GM21447 (cell line): ENCODE results near the gene PRIMA1.
"Not testable (repeated sequence)": the region's sequence is repeated elsewhere in the genome, so short reads cannot be mapped to it uniquely, and the experiment has no call there.

Experiments used
- ATAC-seq: cut with Tn5 transposase; IDR thresholded peaks from one replicate; pipeline ENCODE4 v1.9.1; 2021; ENCODE audit not compliant: unreplicated experiment

PRIMA1 gene

GRCh38 chr14:93788293-93788542 lies at the start of gene PRIMA1:
TSS of gene PRIMA1 (minus strand) at chr14:93788485. CDS start at chr14:93787718, 767 bp downstream.
- no peak for ATAC-seq

DNA sequence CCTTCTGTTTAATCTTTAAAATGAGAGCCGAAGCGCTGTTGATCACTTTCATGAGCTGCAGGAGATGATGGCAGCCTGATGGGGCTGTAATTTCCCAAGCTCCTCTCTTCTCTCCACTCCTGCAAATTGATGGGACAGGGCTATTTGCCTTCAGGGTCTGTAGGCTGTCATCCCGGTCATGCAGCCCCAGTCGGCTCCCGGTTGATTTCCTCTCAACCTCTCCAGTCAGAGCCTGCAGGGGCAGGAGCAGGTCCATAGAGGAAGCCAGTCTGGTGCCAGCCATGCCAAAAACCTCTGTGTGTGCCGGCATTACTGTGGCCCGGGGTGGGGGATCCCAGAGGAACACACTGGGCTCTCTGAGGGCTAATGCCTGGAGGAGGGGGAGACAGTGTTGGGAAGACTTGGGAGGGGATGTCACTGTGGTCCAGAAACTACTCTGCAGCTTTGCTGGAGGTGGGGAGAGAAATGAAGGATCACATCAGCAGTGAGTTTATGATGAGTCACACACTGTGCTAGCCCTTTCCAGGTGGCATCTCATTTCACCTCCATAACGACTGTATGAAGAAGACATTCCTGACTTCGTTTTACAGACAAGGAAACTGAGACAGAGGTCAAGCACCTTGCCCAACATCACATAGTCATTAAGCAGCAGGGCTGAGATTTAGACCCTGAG lies 46.5 kb upstream of the PRIMA1 start:
- ATAC-seq = no peak

- ATAC-seq = no peak
Measured at GRCh38 chr14:93832665-93833064, 44.4 kb upstream of the PRIMA1 start.

- no peak for ATAC-seq
Measured at GRCh38 chr14:93832081-93832480, 43.8 kb upstream of the PRIMA1 start.

DNA sequence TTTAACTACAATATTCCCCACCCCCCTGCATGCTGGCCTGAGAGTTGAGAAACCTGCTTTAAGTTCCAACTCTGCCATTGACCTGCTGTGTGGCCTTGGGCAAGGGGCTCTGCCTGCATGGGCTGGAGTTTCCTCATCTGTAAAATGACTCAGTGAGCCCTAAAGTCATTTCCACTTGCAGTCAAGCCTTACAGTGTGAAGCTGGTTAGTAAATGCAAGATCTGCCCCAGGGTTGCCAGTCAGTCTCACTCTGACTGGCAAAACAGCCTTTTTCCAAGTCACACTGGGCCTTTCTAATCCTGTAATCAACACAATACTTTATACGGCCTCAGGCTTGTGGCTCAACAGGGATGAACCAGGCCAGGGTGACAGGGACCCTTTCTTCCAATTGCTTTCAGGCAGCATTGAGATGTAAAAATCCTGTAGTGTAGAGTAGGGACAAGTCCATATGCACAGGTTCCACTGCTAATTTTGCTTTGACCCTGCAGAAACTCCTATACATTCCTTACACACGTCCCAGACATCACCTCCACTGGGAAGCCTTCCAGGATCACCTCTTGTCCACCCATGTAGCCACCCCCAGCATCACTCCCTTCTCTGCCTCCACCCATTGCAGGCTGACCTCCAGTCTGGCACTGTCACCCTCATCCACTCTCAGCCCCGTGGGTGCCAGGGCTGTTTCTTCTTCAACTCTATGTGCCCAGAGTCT lies 42.6 kb upstream of the PRIMA1 start:
- ATAC-seq = no peak

DNA sequence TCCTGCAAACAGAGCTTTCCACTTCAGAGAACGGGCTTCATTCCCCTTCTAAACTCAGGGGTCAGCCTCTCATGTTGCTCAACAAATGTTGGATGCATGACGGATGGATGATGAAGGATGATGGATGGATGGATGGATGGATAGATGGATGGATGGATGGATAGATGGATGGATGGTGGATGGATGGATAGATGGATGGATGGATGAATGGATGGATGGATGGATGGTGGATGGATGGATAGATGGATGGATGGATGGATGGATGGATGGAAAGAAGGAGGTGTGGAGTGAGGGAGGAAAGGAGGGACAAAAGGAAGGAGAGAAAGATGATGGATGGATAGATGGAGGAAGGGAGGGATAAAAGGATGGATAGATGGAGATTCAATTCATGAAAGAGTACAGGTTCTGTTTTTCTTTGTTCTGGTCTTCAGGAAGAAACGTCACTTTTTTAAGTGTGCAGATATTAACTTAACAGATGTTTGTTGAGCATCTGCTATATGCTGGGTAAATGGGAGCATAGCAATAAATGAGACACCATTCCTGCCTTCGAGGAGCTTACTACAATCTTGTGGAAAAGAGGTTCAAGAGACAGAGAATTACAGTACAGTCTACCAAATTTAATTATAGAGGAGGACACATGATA lies 41.7 kb upstream of the PRIMA1 start:
- no peak for ATAC-seq

DNA sequence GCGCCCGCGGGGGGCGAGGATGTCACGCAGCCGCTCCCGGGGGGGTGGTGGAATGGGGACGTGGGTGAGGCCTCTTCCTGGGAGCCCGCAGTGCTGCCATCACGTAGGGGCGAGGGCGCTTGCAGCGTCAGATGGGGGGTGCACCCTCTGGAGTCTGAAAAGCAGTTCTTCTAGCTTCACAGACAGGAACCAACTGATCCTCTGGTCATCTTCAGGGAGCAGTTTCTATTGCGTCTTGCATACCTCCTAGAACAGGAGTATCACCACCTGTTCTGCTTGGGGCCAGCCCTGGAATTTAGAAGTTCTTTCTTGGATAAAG lies 36.9 kb upstream of the PRIMA1 start:
- no peak for ATAC-seq

DNA sequence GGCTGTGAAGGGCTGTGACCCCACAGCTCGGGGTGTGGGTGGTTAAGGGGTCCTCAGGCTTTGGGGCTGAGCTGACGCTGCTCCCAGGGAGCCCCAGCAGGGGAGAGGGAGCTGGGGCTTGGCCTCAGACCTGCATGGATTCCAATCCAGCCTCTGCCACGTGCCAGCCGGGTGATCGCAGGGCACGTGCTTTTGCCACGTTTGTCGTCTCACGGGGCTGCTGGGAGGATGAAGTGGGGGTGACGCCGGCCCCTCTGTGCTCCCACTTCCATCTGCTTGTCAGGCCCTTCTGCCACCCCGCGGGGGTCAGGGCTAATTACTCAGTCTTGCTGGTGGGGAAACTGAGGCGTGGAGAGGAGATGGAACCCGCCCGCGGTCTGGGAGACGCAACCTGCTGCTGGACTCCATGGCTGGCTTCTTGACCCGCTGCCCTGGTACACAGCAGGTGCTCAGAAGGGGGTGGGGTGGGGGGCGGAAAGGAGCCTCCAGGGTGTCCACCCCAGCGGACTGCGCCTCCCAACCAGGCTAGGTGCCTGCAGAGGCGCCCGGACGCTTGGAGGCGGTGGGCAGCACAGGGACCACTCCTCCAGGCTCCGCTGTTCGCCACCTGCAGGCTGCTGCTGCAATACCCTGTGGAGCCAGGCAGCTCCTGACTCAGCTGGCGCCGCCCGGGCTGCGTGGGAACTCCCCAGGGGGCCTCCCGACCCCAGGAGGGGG lies 36.4 kb upstream of the PRIMA1 start:
- ATAC-seq = no peak

DNA sequence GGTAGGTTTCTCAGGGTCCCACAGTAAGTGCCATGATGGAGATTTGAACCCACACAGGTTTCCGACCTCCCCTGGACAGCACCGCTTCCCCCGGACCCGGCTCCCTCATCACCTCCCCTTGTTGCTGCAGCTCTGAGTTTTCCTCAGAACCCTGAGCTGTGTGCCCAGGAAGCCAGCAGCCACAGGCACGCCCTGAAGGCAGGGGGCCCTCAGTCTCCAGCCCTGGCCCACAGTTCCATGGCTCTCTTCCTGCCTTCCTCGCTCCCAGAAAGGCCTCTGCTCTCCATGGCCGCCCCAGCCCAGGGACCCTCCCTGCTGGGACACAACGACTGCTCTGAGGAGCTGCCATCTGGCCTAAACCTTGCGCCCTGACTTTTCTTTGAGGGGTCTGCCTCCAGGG lies 35.8 kb upstream of the PRIMA1 start:
- ATAC-seq = no peak

DNA sequence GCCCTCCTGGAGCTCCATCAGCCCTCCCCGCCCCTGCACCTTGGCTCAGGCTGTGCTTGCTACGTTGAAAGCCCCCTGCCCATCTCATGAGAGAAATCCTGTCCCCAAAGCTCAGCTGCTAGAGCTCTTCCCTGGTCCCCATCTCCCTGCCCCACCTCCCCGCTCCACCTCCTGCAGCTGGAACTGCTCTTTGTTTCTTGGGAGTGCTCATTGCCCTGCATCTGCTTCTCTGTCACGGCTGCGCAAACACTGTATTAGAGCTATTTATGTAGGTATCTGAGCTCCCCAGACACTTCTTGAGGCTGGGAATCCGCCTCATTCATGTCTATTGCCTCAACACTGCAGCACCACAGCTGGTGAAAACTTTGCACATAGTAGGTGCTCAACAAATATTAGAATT lies 32.8 kb upstream of the PRIMA1 start:
- no peak for ATAC-seq

DNA sequence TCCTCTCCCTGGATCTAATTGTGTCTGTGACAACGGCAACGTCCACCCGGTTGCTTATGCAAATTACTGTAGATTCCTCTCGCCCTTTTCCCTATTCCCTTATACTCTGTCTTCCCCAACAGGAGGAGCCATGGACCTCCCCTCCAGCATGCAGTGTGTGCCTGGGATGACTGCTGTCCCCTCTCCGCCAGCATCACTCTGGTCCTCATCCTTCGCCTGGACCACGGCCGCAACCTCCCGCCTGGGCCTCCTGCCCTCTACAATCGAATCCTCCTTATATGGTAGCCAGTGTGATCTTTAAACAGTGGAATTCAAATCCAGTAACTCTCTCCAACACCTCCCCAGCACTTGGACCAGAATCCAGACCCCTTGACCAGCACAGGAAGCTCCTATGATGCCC lies 30.6 kb upstream of the PRIMA1 start:
- ATAC-seq = no peak

GRCh38 chr14:93811676-93812075 lies 23.4 kb upstream of the PRIMA1 start:
- ATAC-seq = no peak

GRCh38 chr14:93811020-93811419 lies 22.7 kb upstream of the PRIMA1 start:
- ATAC-seq = no peak

DNA sequence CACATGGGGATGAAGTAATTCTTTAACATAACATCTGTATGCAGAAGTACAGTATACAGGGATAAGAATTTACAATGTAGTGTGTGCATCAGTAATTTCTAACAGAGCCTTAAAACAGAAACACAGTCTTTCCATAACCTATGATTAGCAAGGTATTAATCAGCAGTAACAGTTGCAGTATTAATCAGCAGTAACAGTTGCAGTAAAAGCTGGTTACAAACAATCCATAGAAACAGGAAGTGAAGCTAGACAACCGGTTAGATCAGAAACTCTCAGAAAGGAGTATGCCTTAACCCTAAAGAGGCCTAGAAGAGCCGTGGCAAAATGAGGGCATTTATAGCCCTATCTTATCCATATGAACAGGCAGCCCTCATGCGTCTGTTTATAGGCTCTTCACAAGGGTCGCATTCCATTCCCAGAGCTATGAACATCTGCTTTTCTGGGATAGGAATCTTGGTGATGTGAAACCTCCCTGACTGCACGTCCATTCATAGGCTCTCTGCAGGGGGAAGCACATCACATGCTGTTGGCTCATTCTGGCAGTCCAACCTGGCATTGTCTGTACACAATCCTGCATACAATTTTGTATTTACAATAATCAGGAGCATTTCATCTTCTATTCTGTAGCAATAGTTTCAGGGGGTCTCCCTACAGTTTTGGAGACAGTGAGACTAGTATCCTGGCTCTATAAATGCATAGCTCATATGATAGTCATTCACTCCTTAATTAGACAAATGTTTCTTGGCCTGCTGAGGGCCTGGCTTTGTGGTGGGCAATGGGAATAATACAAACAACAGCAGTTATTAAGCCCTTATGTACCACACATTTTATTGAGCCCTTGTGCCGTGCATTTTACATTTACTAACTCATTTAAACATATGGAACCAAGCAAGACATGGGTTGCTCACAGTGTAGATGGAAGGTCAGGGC lies 21.5 kb upstream of the PRIMA1 start:
- not testable (repeated sequence) for ATAC-seq

- ATAC-seq = no peak
Measured at GRCh38 chr14:93804654-93805053, 16.4 kb upstream of the PRIMA1 start.

DNA sequence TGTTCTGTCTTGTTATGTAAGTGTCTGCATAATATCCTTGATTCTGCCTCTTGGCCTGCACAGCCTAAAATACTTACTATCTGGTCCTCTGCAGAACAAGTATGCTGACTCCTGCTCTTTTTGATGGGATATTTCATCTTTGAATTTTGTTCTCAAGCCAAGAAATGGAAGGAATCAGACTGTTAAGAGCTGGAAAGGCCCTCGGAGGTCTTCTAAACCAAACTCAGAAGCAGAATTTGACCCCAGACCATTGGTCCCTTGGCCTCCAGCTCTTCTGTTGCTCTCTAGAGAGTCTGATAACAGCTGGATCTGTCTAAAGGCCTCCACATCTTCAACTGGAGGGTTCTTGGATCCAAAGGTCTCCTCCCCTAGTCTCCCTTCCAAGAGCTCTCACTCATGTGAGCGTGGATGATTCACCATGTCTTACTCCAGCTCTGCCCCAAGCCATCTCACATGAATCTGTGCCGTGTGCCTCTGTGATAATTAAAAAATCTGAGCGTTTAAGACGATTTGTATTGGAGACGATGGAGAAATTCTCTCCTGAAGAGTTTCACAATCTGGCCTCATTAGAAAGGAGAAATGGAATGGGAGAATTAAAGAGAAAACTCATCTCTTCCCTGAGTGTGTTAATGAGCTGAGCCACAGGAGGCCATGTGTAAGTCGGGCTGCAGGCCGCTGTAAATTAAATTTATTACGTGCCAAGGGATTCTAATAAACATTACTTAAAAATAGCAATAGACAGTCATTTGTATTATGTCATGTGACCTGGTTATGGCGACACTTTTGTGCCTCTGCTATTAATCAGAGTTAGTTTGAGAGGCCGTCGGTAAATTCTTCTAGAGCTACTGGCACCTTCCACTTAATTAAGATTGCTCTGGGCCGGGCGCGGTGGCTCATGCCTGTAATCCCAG lies 15.4 kb upstream of the PRIMA1 start:
- ATAC-seq = no peak

GRCh38 chr14:93799989-93800921 lies 12.0 kb upstream of the PRIMA1 start:
- no peak for ATAC-seq

GRCh38 chr14:93799617-93799988 lies 11.3 kb upstream of the PRIMA1 start:
- no peak for ATAC-seq

GRCh38 chr14:93797536-93797935 lies 9.3 kb upstream of the PRIMA1 start:
- no peak for ATAC-seq
